KOPT-K1 (cell line): ENCODE results near the gene CENPM.

Experiments used
- H3K27ac ChIP-seq: fragments of 200-600 bp; sonication (generic); 2 replicates; pipeline ENCODE4 v1.5.1; 2016; ENCODE audit warnings: antibody characterized with exemption, mild to moderate bottlenecking, low read depth, low read length; ENCODE audit not compliant: poor library complexity, severe bottlenecking
- H3K36me3 ChIP-seq: fragments of 200-600 bp; sonication (generic); 2 replicates; pipeline ENCODE4 v1.5.1; 2017; ENCODE audit warnings: antibody characterized with exemption, mild to moderate bottlenecking, low read length, moderate library complexity; ENCODE audit not compliant: insufficient read depth
- H3K9me3 ChIP-seq: fragments of 200-600 bp; sonication (generic); 2 replicates; pipeline ENCODE4 v1.5.1; 2017; ENCODE audit warnings: antibody characterized with exemption, low read length, mild to moderate bottlenecking; ENCODE audit not compliant: insufficient read depth, poor library complexity, severe bottlenecking

Gene CENPM

GRCh38 chr22:41946629-41947423 lies at the start of gene CENPM:
CENPM (minus strand) TSS chr22:41947152; CDS start chr22:41947076, 76 bp downstream.
- peak within 1 kb of the TSS; percentile 95 for H3K27ac ChIP-seq
- no peaks in the 10 kb centered on the region for H3K9me3 ChIP-seq
- H3K36me3 ChIP-seq = peaks cover 42% of the 10 kb centered on the region

GRCh38 chr22:41995211-41995610 lies 48.3 kb upstream of the CENPM start:
- Histone ChIP-seq H3K27ac (no peak overlapping the region), H3K36me3 (no peaks in the 10 kb centered on the region), H3K9me3 (no peaks in the 10 kb centered on the region)

- H3K9me3 ChIP-seq = no peaks in the 10 kb centered on the region
- no peak overlapping the region for H3K27ac ChIP-seq
- H3K36me3 ChIP-seq = no peaks in the 10 kb centered on the region
These were observed 45.5 kb upstream of the CENPM start for GRCh38 chr22:41992496-41992895.

DNA sequence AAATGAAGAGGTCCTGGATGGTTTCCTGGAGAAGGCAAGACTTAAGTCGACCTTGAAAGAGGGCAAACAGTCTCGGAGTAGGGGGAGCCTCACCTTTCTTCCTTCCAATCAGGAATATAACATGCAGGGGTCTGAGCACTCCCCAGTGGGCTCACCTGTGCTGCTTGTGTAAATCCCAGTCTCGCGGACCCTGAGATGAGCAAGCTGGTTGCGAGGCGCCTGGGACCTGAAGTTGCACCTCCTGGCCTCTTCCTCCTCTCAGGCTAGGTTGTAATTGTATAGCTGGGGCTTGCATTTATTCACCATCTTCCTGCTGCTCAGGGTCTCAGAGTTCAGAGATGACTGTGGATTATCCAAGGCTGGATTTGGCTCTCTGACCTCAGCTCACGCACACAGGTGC lies 44.2 kb upstream of the CENPM start:
- no peak overlapping the region for H3K27ac ChIP-seq
- no peaks in the 10 kb centered on the region for H3K36me3 ChIP-seq
- H3K9me3 ChIP-seq = no peaks in the 10 kb centered on the region

GRCh38 chr22:41989246-41989645 lies 42.3 kb upstream of the CENPM start:
- Histone ChIP-seq H3K9me3 (no peaks in the 10 kb centered on the region), H3K36me3 (no peaks in the 10 kb centered on the region), H3K27ac (no peak overlapping the region)

DNA sequence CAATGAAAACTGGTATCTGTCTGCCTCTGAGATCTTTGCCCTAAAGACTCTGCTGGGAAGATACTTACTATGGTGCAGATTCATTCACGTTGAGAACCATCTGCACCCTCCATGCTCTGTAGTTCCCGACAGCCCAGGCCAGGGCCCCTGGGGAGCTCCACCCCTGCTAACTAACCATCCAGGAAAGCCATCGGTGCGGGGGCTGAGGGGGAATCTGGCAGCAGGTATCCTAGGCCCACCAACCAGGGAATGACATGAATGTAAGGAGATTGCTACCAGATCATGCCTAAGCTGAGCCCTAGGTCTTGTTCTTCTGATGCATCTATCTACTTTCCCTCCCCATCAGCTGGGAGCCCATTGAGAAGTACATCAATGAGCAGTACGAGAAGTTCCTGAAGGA lies 40.3 kb upstream of the CENPM start:
- Histone ChIP-seq H3K36me3 (no peaks in the 10 kb centered on the region), H3K27ac (no peak overlapping the region), H3K9me3 (no peaks in the 10 kb centered on the region)

GRCh38 chr22:41983513-41984405 lies 36.8 kb upstream of the CENPM start:
- Histone ChIP-seq H3K27ac (no peak overlapping the region), H3K36me3 (no peaks in the 10 kb centered on the region), H3K9me3 (no peaks in the 10 kb centered on the region)

- H3K27ac ChIP-seq = no peak overlapping the region
- no peaks in the 10 kb centered on the region for H3K9me3 ChIP-seq
- H3K36me3 ChIP-seq = no peaks in the 10 kb centered on the region
These were observed 35.9 kb upstream of the CENPM start for GRCh38 chr22:41982865-41983264.

- no peaks in the 10 kb centered on the region for H3K36me3 ChIP-seq
- H3K27ac ChIP-seq = no peak overlapping the region
- no peaks in the 10 kb centered on the region for H3K9me3 ChIP-seq
These were observed 32.7 kb upstream of the CENPM start for GRCh38 chr22:41979423-41980250.

DNA sequence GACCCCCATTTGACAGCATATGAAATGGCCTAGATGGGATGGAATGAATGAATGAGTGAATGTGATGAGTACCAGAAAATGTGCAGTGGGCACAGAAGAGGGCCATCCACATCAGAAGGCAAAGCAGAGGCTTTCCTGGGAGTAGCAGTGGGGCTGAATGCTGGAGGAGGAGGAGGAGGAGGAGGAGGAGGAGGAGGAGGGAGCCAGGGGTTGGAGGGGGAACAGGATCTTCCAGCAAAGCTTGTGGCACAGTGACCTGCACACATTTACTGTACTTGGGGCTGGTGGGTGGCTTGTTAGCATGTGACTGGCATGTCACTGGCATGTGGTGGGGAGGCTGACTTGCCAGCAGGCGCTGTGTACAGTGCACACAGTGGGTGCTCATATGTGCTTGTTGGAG lies 31.8 kb upstream of the CENPM start:
- Histone ChIP-seq H3K9me3 (no peaks in the 10 kb centered on the region), H3K27ac (no peak overlapping the region), H3K36me3 (no peaks in the 10 kb centered on the region)

- H3K9me3 ChIP-seq = no peaks in the 10 kb centered on the region
- H3K27ac ChIP-seq = no peak overlapping the region
- no peaks in the 10 kb centered on the region for H3K36me3 ChIP-seq
These were observed 30.1 kb upstream of the CENPM start for GRCh38 chr22:41976961-41977566.

DNA sequence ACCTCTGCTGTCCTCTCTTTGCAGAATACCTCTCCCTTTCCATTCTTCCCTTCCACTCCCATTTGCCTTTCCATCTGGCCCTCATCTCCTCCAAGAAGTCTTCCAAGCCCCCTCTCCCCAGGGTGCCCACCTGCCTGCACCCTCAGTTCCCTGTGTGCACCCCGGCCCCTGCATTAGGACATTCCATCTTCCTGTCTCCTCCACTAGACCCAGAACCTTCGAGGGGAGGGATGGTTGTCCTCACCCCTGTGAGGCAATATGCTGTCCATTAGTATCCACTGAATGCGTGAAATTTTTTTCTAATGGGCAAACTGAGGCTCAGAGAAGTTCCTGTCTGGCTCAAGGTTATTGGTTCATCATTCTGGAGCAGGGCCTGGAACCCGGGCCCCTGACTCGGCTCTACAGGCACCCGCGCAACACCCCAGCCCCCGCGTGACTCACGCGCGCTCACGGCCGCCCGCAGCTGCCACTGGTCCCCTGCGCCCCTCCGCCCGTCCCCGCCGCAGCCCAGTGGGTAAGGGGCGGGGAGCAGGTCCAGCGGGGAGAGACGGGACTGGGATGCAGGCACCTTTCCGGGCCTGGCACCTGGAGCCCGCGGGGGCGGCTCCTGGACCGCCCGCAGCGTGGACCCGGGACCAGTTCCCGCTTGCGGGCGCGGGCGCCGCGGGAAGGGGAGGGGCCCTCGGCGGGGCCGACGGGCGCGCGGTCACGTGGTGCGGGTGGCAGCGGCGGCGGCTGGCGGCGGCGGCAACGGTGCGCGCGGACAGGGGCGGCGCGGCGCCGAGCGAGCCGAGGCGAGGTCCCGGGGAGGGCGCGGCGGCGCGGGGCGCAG lies 29.3 kb upstream of the CENPM start:
- H3K9me3 ChIP-seq = no peaks in the 10 kb centered on the region
- H3K27ac ChIP-seq = no peak overlapping the region
- H3K36me3 ChIP-seq = no peaks in the 10 kb centered on the region

DNA sequence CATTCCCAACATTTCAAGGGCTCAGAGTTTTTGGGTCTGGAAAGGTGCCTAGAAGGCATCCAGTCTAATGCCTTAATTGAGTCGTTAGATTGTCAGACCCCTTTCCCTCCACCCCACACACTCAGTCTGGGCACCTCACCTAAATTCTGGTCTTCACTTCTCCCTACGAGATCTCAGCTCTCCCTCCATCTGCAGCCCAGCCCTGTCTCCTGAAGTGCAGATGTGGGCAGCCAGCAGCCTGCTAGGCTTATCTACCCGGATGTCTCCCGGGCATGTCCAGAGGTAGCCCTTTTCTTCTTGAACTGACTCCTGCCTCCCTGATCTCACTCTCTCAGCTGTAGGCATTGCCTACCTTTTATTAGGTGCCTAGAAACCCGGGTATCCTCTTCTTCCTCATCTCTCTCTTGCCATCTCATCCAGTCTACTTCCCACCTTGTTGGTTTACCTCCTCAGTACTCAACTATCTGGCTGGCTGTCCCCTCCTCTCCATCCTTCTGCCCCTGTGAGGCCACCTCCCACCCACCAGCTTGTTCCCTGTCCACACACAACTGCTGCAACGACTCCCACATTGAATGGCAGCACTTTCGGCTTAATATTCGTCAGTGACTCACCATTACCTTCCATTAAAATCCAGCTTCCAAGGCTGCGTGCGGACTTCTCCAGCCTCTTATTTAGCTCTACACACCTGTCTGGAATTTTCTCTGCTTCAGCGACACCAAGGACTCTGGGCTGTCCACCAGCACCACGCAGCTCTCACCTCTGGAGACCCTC lies 28.5 kb upstream of the CENPM start:
- no peak overlapping the region for H3K27ac ChIP-seq
- H3K9me3 ChIP-seq = no peaks in the 10 kb centered on the region
- no peaks in the 10 kb centered on the region for H3K36me3 ChIP-seq
